ENCODE data around the gene PCDHA9.

Gene PCDHA9

DNA sequence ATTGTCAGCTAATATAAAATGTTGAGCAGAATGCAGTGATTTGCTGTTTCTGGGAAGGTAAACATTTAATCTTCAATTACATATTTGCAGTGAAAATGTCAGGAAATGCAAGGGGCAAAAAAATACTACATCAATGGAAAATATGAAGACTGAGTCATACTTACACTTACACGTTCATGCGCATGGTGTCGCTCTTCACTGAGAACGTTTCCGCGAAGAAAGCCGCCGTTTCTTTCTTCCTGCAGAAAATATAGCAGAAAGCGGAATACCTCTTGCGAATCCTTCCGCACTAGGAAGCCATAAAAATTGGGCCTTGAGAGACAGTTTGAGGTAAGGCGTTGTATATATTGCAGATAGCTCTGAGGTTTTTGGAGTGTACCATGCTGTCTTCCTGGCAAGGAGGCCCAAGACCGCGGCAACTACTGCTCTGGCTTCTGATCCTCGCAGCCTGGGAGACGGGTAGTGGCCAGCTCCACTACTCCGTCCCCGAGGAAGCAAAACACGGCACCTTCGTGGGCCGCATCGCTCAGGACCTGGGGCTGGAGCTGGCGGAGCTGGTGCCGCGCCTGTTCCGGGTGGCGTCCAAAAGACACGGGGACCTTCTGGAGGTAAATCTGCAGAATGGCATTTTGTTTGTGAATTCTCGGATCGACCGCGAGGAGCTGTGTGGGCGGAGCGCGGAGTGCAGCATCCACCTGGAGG, 33.9 kb downstream of the PCDHA9 start, which contains the start of gene PCDHA13:
TSS of gene PCDHA13 (plus strand) at position 236 of the 702 bp plus-strand sequence. CDS start at position 381, 145 bp downstream.
- no peak for DNase-seq

- no peak for DNase-seq
Measured at GRCh38 chr5:140882591-140882899, 34.4 kb downstream of the PCDHA9 start.

- DNase-seq, result no peak
Measured at GRCh38 chr5:140883373-140883772, 35.2 kb downstream of the PCDHA9 start.

DNA sequence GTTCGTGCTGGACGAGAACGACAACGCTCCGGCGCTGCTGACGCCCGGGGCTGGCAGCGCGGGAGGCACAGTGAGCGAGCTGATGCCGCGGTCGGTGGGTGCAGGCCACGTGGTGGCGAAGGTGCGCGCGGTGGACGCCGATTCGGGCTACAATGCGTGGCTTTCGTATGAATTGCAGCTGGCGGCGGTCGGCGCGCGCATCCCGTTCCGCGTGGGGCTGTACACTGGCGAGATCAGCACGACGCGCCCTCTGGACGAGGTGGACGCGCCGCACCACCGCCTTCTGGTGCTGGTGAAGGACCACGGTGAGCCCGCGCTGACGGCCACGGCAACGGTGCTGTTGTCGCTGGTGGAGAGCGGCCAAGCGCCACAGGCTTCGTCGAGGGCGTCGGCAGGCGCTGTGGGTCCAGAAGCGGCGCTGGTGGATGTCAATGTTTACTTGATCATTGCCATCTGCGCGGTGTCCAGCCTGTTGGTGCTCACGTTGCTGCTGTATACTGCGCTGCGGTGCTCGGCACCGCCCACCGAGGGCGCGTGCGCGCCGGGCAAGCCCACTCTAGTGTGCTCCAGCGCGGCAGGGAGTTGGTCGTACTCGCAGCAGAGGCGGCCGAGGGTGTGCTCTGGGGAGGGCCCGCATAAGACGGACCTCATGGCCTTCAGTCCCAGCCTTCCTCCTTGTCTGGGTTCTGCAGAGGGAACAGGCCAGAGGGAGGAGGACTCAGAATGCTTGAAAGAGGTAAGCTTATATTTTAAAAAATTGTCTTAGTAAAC, 35.9 kb downstream of the PCDHA9 start:
- DNase-seq, result no peak
